ENCODE measurements around the gene ENDOU. TPM values are rescaled to one million over a fixed set of nuclear protein-coding genes. Genes with fewer than 3 reads are reported as not detected.

ENDOU gene
- total and polyA plus RNA-seq, 2 donors (not counting 3 experiments of a cell fraction or from before 2014, with no cell fraction given) = not detected

- H3K36me3 ChIP-seq (ENCODE audit: control insufficient read depth in 2 of 2, extremely low read depth in 1 of 2, insufficient read depth in 2 of 2, low read length in 2 of 2) = peaks cover 6 to 55% of the 10 kb centered on the region in 2 experiments
- DNase-seq (ENCODE audit: low read depth, low spot score) (no peak), FAIRE-seq (no peak)
- no peak overlapping the region for H3K9ac ChIP-seq (replicated peaks; ENCODE audit: extremely low read depth, insufficient read depth, low read length)
- POLR2A ChIA-PET = no interaction called here
- CTCF ChIA-PET = interaction anchor here (1.0 kb wide), 1 partner anchor 87 kb away, joined by 3 read pairs; no protein-coding TSS in a partner anchor
- no peak overlapping the region for H3K4me2 ChIP-seq (ENCODE audit: insufficient read depth, low read length)
- no peak overlapping the region for H3K4me3 ChIP-seq (replicated peaks in 1 of 3; ENCODE audit: insufficient read depth in 1 of 3, low read depth in 1 of 3, low read length in 3 of 3)
- dilution Hi-C loops (cut with MboI; ENCODE audit: extremely low pct_ligation_motif_present, low sequenced_read_pairs) (no loop called here), intact Hi-C loops (cut with micrococcal nuclease) (no loop called here)
- no peak overlapping the region for H3K27ac ChIP-seq (ENCODE audit: insufficient read depth, low read depth, low read length)
- peaks cover 8% of the 10 kb centered on the region for H3K79me2 ChIP-seq (ENCODE audit: control insufficient read depth, insufficient read depth, low read length)
- H3K27me3 ChIP-seq (ENCODE audit: control insufficient read depth in 2 of 2, insufficient read depth in 2 of 2, low read length in 2 of 2) = no peaks in the 10 kb centered on the region
- H2AFZ ChIP-seq (ENCODE audit: low read depth, low read length) = no peak overlapping the region
- no TSS peak for BruUV-seq (replicated peaks)
- H4K20me1 ChIP-seq (replicated peaks; ENCODE audit: control insufficient read depth, extremely low read depth, insufficient read depth, low read length) = no peaks in the 10 kb centered on the region
- H3K9me1 ChIP-seq (replicated peaks; ENCODE audit: control insufficient read depth, extremely low read depth, insufficient read depth, low read length) = no peaks in the 10 kb centered on the region
- peaks cover 28% of the 10 kb centered on the region for H3K4me1 ChIP-seq (ENCODE audit: control insufficient read depth, extremely low read depth, insufficient read depth, low read length)
- no peaks in the 10 kb centered on the region for H3K9me3 ChIP-seq (replicated peaks; ENCODE audit: control insufficient read depth, insufficient read depth, low read length)
- TF ChIP-seq FOS (IDR thresholded peaks at IDR 0.05; ENCODE audit: borderline replicate concordance, insufficient read depth, low read length) (no peak), CTCF (IDR thresholded peaks at IDR 0.05; ENCODE audit: extremely low read depth in 1 of 2, insufficient read depth in 1 of 2, low read depth in 1 of 2, low read length in 2 of 2) (no peak), POLR2AphosphoS5 (IDR thresholded peaks at IDR 0.05; ENCODE audit: insufficient read depth, low read depth, low read length) (no peak), POLR2A (IDR thresholded peaks at IDR 0.05; ENCODE audit: low read depth, low read length) (no peak), GATA2 (IDR thresholded peaks at IDR 0.05; ENCODE audit: insufficient read depth, insufficient read length, low read depth, low read length) (no peak), MYC (IDR thresholded peaks at IDR 0.05; ENCODE audit: low read depth, low read length) (no peak)
- TF ChIP-seq, protein P1, sequence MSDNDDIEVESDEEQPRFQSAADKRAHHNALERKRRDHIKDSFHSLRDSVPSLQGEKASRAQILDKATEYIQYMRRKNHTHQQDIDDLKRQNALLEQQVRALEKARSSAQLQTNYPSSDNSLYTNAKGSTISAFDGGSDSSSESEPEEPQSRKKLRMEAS (IDR thresholded peaks at IDR 0.05; ENCODE audit: insufficient read depth, insufficient read length) = no peak
These were observed 25.0 kb upstream of the ENDOU start for GRCh38 chr12:47750229-47750798.

All from endothelial cell of umbilical vein (primary cell).